C4-2B (cell line): ENCODE results near the gene SKAP2.

ENCODE experiments used
- H3K27ac ChIP-seq: fragments of 450-650 bp; 2 replicates; pipeline ENCODE4 v1.5.1; 2017
- ZFX ChIP-seq: fragments of 450-650 bp; IDR thresholded peaks from 2 replicates; pipeline ENCODE4 v1.6.1; 2017
- TF ChIP-seq, protein P1 (sequence below): fragments of 450-650 bp; conservative IDR thresholded peaks from 2 replicates; pipeline ENCODE4 v1.5.1; 2017; ENCODE audit warnings: mild to moderate bottlenecking

The SKAP2 gene

DNA sequence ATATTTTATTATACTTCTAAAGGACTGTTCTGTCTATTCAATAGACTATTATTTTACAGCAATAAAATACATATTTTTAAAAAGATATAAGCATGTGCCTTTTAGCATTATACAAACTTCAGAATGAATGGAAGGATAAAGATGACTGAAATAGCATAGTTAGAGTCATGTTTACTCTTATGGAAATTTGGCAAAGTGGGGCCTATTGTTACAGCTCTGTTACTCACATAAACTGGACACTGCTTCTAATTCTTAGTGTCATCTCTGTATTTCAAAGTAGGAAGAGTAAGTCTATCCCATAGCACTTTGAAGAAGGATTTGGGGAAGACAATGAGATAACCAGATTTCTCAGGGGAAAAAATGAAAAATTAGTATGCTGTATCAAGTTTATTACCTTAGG lies 168.2 kb downstream of the SKAP2 start:
- no peak overlapping the region for H3K27ac ChIP-seq
- TF ChIP-seq, protein P1, sequence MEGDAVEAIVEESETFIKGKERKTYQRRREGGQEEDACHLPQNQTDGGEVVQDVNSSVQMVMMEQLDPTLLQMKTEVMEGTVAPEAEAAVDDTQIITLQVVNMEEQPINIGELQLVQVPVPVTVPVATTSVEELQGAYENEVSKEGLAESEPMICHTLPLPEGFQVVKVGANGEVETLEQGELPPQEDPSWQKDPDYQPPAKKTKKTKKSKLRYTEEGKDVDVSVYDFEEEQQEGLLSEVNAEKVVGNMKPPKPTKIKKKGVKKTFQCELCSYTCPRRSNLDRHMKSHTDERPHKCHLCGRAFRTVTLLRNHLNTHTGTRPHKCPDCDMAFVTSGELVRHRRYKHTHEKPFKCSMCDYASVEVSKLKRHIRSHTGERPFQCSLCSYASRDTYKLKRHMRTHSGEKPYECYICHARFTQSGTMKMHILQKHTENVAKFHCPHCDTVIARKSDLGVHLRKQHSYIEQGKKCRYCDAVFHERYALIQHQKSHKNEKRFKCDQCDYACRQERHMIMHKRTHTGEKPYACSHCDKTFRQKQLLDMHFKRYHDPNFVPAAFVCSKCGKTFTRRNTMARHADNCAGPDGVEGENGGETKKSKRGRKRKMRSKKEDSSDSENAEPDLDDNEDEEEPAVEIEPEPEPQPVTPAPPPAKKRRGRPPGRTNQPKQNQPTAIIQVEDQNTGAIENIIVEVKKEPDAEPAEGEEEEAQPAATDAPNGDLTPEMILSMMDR, result no peak
- TF ChIP-seq ZFX, result no peak

DNA sequence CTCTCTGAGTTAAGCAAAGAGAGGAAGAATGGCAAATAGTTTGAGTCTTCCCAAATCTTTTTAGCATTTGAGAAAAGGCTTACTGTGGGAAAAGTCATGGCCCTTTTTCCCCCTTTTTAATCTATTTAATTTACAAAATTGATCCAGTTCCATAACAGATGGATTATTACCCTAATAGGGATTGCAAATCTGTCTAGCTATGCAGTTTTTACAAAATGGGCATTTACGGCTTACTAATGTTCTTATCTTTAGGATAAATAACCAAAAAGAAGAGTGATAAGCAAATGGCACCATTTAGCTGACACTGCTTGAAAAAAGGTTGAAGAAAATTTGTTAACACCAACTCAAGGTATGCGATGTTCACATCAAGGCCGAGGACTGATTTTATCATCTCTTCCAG lies 169.7 kb downstream of the SKAP2 start:
- TF ChIP-seq, protein P1, result no peak
- TF ChIP-seq ZFX, result no peak

DNA sequence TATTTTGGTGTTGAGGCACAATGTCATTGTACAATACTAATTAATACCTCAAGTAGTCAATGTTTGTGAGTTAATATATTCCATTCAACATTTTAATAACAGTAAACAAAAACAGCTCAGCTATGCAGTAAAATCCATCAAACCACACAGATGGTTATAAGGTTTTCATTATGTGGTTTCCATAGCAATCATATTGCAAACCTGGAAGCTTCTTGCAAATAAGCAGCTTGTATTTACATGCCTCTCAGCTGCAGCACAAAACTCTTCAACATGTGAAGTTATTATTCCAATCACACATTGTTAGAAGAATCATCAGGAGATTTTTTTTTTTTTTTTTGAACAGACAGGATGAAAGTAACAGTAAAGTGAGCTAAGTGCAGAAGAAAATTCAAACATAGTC lies 170.2 kb downstream of the SKAP2 start:
- no peak overlapping the region for H3K27ac ChIP-seq
- TF ChIP-seq, protein P1, result no peak
- no peak for TF ChIP-seq ZFX

More for the DNA sequence above, 169.7 kb downstream of the SKAP2 start:
- no peak overlapping the region for H3K27ac ChIP-seq

DNA sequence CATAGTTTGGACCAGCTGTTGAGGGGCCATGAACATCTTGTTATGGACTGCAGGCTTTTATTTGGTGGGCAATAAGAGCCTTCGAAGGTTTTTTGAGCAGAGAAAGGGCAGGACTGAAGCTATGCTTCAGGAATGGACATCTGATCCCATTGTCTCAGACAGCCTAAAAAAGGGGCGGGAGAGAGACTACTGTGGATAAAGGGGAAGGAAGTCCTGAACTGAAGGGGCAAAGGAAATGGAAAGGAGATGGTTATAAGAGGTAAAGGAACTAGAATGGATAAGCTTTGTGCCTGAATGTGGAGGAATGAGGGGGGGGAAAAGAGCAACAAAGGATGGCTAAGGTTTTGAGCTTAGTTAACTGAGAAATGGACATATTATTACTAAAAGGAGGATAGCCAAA lies 172.5 kb downstream of the SKAP2 start:
- H3K27ac ChIP-seq, result no peak overlapping the region
- no peak for TF ChIP-seq ZFX
- TF ChIP-seq, protein P1, result no peak

DNA sequence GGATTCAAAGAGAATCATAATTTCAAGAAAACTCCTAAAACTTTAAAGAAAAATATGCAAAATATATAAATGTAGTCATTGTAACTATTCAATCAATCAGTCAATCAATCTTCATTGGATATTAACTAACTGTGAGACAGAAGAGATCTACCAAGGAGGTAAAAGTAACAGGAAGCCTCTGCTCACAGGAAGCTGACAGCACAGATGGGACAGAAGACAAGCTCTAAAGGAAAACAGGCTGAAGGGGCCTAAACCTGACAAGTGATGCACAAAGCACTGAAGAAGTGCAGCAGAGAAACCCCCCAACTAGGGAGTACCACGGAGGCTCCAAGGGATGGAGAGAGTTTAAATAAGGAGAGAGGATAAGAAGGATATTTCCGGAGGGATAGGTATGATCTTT lies 173.0 kb downstream of the SKAP2 start:
- H3K27ac ChIP-seq, result no peak overlapping the region
- TF ChIP-seq, protein P1, result no peak
- no peak for TF ChIP-seq ZFX

DNA sequence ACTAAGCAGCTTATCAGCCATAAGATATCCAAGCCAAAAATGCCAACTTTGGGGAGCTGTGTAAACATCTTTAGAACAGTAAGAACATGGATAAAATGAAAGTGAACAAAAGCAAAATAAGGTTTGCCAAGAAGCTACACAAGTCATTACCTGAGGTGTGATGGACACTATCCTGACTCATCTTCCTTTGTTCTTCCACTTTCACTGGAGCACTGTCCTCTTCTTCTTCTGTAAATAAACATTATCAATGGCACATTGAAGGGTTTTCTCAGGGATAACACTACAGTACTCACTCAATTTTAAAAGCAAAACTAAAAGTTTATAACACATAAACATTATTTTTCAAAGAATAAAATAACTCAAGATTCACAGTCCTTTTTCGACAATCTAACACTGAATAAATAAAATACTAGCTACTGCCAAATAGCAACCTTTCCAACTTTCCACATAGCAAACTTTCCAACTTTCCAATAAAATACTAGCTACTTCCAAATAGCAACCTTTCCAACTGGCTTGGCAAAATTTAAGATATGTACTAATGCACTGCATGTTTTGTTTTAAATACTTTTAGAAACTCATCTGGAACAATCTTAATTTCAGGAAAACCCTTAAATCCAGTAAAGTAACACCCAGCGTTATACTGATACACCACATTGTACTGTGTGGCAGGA lies 174.1 kb downstream of the SKAP2 start:
- no peak for TF ChIP-seq ZFX
- TF ChIP-seq, protein P1, result no peak
- H3K27ac ChIP-seq, result no peak overlapping the region

DNA sequence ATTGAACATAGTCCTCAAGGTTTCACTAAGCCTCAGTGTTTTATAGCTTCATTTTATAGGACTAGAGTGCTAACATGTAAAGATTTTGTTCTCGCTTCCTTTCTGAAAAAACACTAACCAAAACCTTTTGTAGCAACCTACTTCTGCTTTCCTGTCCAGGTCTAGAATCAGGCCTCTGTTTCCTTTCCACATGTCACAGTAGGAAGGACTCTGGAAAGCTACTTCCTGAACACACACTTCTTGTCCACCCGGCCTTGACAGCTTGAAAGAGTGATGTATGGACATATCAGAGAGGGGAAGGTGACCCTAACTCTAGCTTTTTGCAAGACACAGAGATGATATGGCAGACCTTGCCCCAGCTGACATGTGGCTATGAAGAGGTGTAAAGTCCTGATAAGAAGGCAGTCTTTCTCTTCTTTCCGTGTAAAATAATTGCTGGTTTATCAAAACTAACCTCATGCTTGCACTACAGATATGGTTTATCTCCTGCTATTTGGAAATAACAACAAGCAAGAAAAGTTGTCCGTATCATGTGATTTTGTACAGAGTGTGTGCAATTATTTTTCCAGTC lies 175.4 kb downstream of the SKAP2 start:
- TF ChIP-seq, protein P1, result no peak
- no peak for TF ChIP-seq ZFX
- no peak overlapping the region for H3K27ac ChIP-seq
